Esophagus (tissue), 2 donors: ENCODE results near the gene FILIP1. TPM values are rescaled to one million over a fixed set of nuclear protein-coding genes. Genes with fewer than 3 reads are reported as not detected.

Source experiments
- H3K27ac ChIP-seq, 2 donors: one replicate each; pipeline ENCODE4 v1.5.1; 2013; ENCODE audit warnings: low read depth in 2 of 2, mild to moderate bottlenecking in 2 of 2, inconsistent platforms in 1 of 2, low read length in 1 of 2, moderate library complexity in 1 of 2
- H3K27me3 ChIP-seq, 2 donors: one replicate each; pipeline ENCODE4 v1.6.1; 2013; ENCODE audit warnings: low read length in 2 of 2, control low read depth in 1 of 2, mild to moderate bottlenecking in 1 of 2; ENCODE audit not compliant: insufficient read depth in 2 of 2, control insufficient read depth in 1 of 2
- H3K36me3 ChIP-seq, 2 donors: one replicate each; pipeline ENCODE4 v1.6.1; 2013; ENCODE audit warnings: low read length in 1 of 2; ENCODE audit not compliant: control insufficient read depth in 2 of 2, insufficient read depth in 2 of 2
- H3K4me1 ChIP-seq, 2 donors: one replicate each; pipeline ENCODE4 v1.6.1; 2013; ENCODE audit warnings: low read length in 1 of 2; ENCODE audit not compliant: control insufficient read depth in 2 of 2, insufficient read depth in 2 of 2
- H3K4me3 ChIP-seq, 2 donors: one replicate each; pipeline ENCODE4 v1.5.1; 2013; ENCODE audit warnings: low read length in 2 of 2, mild to moderate bottlenecking in 2 of 2, low read depth in 1 of 2, moderate library complexity in 1 of 2
- H3K9me3 ChIP-seq, 2 donors: one replicate each; pipeline ENCODE4 v1.6.1; 2013; ENCODE audit warnings: mild to moderate bottlenecking in 2 of 2, low read depth in 1 of 2, low read length in 1 of 2, moderate library complexity in 1 of 2; ENCODE audit not compliant: control insufficient read depth in 2 of 2, insufficient read depth in 1 of 2
- WGBS, 2 donors: extraction: QIAGEN DNeasy Blood & Tissue Kit; methylation state at CpG; one replicate each; pipeline ENCODE4 v1.1.7; 2013; 5-methylcytosine and 5-hydroxymethylcytosine counted together
- polyA plus RNA-seq, 2 donors: library from polyadenylated mRNA; stranded (reverse); fragments of 200-250 nt; gene quantifications; one replicate each; pipeline ENCODE4 v1.2.3, GENCODE V29; 2013
- donor health status: healthy with polysubstance abuse.
- donor health status: Bipolar disorder and iron deficiency.

Gene FILIP1
- polyA plus RNA-seq, 2 donors, result 0.84 to 1.6 TPM

DNA sequence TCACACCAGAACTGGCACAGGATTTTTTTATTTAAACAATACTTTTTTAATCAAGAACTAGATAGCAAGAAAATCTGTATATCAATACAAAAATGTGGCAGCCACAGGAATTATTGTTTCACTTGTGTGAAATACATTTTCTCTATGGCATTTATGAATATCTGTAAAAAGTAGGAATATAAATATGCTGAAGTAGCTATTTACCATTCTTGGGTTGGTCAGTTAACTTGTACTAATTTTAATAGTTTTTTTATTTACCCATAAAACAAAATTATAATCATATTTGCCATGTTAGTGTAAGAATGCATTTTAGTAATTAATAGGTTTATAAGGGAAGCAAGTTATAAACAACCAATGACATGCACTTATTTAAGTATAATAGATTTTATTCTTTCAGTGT lies 177.6 kb downstream of the FILIP1 start:
- no peaks in the 10 kb centered on the region for H3K36me3 ChIP-seq
- no peak overlapping the region for H3K4me3 ChIP-seq

GRCh38 chr6:75308250-75308988 lies 185.2 kb downstream of the FILIP1 start:
- 74 to 78% methylated on average over 11 of the region's 11 CpGs for WGBS, 2 donors
- Histone ChIP-seq H3K9me3 (no peaks in the 10 kb centered on the region), H3K27me3 (no peaks in the 10 kb centered on the region), H3K4me3 (no peak overlapping the region), H3K36me3 (no peaks in the 10 kb centered on the region), H3K27ac (no peak overlapping the region), H3K4me1 (no peaks in the 10 kb centered on the region)

More for the DNA sequence above, 177.6 kb downstream of the FILIP1 start:
- no peaks in the 10 kb centered on the region for H3K27me3 ChIP-seq
- H3K4me1 ChIP-seq, result no peaks in the 10 kb centered on the region
- H3K9me3 ChIP-seq, result no peaks in the 10 kb centered on the region
- H3K27ac ChIP-seq, result no peak overlapping the region

DNA sequence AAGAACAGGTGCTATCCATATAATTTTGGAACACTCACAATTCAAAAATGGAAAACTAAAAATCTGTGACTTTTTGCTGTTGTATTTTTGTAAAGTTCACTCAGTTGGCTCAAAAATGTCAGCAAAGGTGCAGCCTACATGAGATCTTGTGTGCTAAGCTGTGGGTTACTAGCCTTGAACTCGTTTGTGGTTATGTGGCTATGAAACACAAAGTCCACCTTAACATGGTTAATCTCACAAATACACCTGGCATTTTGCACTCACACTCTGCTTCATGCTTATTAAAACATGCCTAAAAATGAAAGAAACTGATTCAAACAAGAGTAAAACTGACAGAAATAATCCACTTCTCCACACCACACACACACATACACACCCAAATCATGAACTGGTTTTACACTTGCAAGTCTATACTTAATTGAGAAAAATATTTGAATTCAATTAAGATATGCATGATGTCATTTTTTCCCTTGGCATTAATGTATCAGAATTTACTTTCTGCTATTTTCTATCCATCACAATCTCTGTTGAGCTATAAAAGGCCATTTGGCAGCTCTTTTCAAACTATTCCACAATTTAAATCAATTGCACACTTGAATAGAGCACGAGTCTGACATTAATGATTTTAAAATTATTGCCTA lies 186.1 kb downstream of the FILIP1 start:
- Histone ChIP-seq H3K27ac (no peak overlapping the region), H3K4me3 (no peak overlapping the region)
- WGBS, 2 donors, result 45 to 53% methylated on average over 2 of the region's 2 CpGs

DNA sequence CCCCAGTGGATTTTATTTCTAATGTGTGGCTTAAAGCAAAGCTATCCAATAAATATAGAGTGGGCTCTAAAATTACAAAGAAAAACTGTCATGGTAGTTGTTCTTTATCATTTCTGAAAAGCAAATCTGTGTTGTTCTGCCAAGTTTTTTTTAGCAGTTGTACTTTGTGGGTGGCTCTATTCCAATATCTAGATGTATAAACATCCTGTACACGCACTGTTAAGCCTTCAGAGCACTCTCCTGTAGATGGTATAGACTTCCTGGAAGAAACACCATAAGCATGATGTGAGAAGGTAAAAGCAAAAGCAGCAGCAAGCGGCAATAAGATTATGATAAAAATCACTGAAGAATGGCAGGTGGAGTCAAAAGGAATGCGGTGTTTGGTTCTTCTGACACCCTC lies 187.5 kb downstream of the FILIP1 start:
- no peaks in the 10 kb centered on the region for H3K36me3 ChIP-seq
- no peaks in the 10 kb centered on the region for H3K27me3 ChIP-seq
- no peak overlapping the region for H3K27ac ChIP-seq
- no peaks in the 10 kb centered on the region for H3K9me3 ChIP-seq
- no peaks in the 10 kb centered on the region for H3K4me1 ChIP-seq
- WGBS, 2 donors, result 41 to 50% methylated on average over 3 of the region's 3 CpGs
- no peak overlapping the region for H3K4me3 ChIP-seq

More for the DNA sequence above, 186.1 kb downstream of the FILIP1 start:
- no peaks in the 10 kb centered on the region for H3K9me3 ChIP-seq
- no peaks in the 10 kb centered on the region for H3K27me3 ChIP-seq
- H3K4me1 ChIP-seq, result no peaks in the 10 kb centered on the region
- H3K36me3 ChIP-seq, result no peaks in the 10 kb centered on the region

DNA sequence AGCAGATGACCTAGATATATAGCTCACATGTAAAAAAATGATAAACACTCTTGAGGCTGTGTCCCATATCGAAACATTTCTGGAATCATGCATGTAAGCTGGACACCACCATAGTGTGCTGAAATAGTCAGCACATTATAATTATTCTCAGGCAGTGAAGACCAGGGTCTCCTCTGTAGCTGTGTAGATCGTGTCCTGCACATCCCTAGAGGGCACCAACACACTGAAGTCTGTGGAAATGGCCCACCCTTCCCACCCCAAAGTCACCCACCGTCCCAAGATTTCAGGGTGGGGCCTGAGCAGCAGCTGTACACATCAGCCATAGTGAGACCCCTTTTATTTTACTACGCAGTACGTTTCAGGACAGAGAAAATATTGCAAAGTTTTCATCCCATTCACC lies 188.0 kb downstream of the FILIP1 start:
- 62 to 67% methylated on average over 5 of the region's 5 CpGs for WGBS, 2 donors
- Histone ChIP-seq H3K4me1 (no peaks in the 10 kb centered on the region), H3K27me3 (no peaks in the 10 kb centered on the region), H3K4me3 (no peak overlapping the region), H3K9me3 (no peaks in the 10 kb centered on the region), H3K36me3 (no peaks in the 10 kb centered on the region), H3K27ac (no peak overlapping the region)

GRCh38 chr6:75302280-75302679 lies 191.3 kb downstream of the FILIP1 start:
- H3K27me3 ChIP-seq, result no peaks in the 10 kb centered on the region
- H3K4me3 ChIP-seq, result no peak overlapping the region
- H3K27ac ChIP-seq, result peak overlapping the region in 1 of 2 donors; percentile 3
- whole genome bisulfite sequencing, 2 donors, result 88% methylated on average over 3 of the region's 3 CpGs
- no peaks in the 10 kb centered on the region for H3K9me3 ChIP-seq
- H3K4me1 ChIP-seq, result no peaks in the 10 kb centered on the region
- no peaks in the 10 kb centered on the region for H3K36me3 ChIP-seq

- H3K27me3 ChIP-seq, result no peaks in the 10 kb centered on the region
- no peaks in the 10 kb centered on the region for H3K36me3 ChIP-seq
- H3K9me3 ChIP-seq, result no peaks in the 10 kb centered on the region
- H3K4me3 ChIP-seq, result no peak overlapping the region
- H3K4me1 ChIP-seq, result no peaks in the 10 kb centered on the region
- no peak overlapping the region for H3K27ac ChIP-seq
These were observed 192.1 kb downstream of the FILIP1 start for GRCh38 chr6:75301537-75301936.

DNA sequence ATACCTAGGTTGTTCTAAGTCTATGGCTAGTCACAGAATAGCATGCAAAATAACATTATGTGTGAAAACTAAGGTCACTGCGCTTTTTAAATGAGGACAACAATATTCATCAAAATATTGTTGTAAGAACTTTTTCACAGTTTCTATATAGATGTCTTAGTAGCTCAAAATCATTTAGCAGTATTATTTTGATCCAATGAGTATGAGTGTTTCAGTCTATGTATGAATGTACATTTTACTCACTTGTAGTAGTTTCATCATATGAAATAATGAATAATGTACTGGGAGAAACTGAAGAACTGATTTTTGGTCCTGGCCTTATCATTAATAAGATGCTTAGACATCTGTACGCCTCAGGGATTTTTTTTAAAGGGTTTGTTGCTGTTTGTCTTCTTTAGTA lies 192.5 kb downstream of the FILIP1 start:
- H3K36me3 ChIP-seq, result no peaks in the 10 kb centered on the region
- no peaks in the 10 kb centered on the region for H3K9me3 ChIP-seq
- WGBS, 2 donors, result 93 to 99% methylated on average over 2 of the region's 2 CpGs
- H3K27ac ChIP-seq, result no peak overlapping the region
- H3K4me1 ChIP-seq, result no peaks in the 10 kb centered on the region
- H3K27me3 ChIP-seq, result no peaks in the 10 kb centered on the region
- no peak overlapping the region for H3K4me3 ChIP-seq

DNA sequence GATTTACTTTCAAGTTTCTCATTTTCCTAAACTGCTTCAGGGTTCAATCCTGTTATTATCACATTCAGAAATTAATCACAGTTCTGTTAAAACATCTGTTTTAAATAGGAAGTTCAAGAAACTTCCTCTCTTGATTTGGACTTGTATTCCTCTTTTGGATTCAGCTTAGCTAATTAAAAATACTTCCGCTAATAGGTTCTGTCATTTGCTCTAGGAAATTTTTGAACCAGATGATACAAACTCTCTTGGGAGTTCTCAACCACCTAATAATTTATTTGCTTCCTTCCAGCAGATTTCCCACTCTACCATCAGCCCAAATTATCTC lies 193.1 kb downstream of the FILIP1 start:
- no peak overlapping the region for H3K27ac ChIP-seq
- H3K9me3 ChIP-seq, result no peaks in the 10 kb centered on the region
- H3K4me1 ChIP-seq, result no peaks in the 10 kb centered on the region
- no peaks in the 10 kb centered on the region for H3K36me3 ChIP-seq
- 37 to 53% methylated on average over 1 of the region's 1 CpG for WGBS, 2 donors
- no peaks in the 10 kb centered on the region for H3K27me3 ChIP-seq
- H3K4me3 ChIP-seq, result no peak overlapping the region
